Measurements from ENCODE around the gene ANKS1B. TPM values are rescaled to one million over a fixed set of nuclear protein-coding genes. Genes with fewer than 3 reads are reported as not detected.

The ANKS1B gene
- total RNA-seq, 1 experiment from 2014 or later: 0.61 TPM

- TF ChIP-seq CTCF (IDR thresholded peaks at IDR 0.05; ENCODE audit: insufficient read depth in 1 of 2, low read depth in 1 of 2, low read length in 1 of 2, severe bottlenecking in 1 of 2, unreplicated experiment in 1 of 2): no peak
- H3K4me3 ChIP-seq (ENCODE audit: low read depth, low read length): no peak overlapping the region
- Mint-ChIP-seq H3K36me3 (ENCODE audit: insufficient read depth, unreplicated experiment) (no peaks in the 10 kb centered on the region), H3K27ac (ENCODE audit: unreplicated experiment) (no peak overlapping the region), H3K4me3 (ENCODE audit: unreplicated experiment) (no peak overlapping the region), H3K27me3 (ENCODE audit: insufficient read depth, unreplicated experiment) (peaks cover 9% of the 10 kb centered on the region), H3K4me1 (ENCODE audit: low read depth, unreplicated experiment) (no peaks in the 10 kb centered on the region), H3K9me3 (ENCODE audit: unreplicated experiment) (peaks cover 12% of the 10 kb centered on the region)
- peak in 1 of 2 experiments; percentile 36 for DNase-seq
- H3K36me3 ChIP-seq (ENCODE audit: control insufficient read depth, insufficient read depth, low read length): no peaks in the 10 kb centered on the region
- CTCF ChIA-PET: no interaction called here
- intact Hi-C loops (cut with micrococcal nuclease; ENCODE audit: unreplicated experiment): no loop called here
- BruUV-seq (replicated peaks): no TSS peak
- H3K9me3 ChIP-seq: no peaks in the 10 kb centered on the region; the same call in 1 of the 2 replicates
- H3K4me1 ChIP-seq: no peaks in the 10 kb centered on the region
- no peaks in the 10 kb centered on the region for H3K27me3 ChIP-seq (replicated peaks; ENCODE audit: control insufficient read depth, insufficient read depth, low read length)
- POLR2A ChIA-PET: no interaction called here
These were observed 529.2 kb downstream of the ANKS1B start for GRCh38 chr12:99455350-99456035.

GRCh38 chr12:99454539-99455172, 530.1 kb downstream of the ANKS1B start:
- Histone ChIP-seq H3K36me3 (ENCODE audit: control insufficient read depth, insufficient read depth, low read length) (no peaks in the 10 kb centered on the region), H3K27me3 (replicated peaks; ENCODE audit: control insufficient read depth, insufficient read depth, low read length) (no peaks in the 10 kb centered on the region), H3K4me3 (ENCODE audit: low read depth, low read length) (no peak overlapping the region), H3K9me3 (no peaks in the 10 kb centered on the region; the same call in 1 of the 2 replicates), H3K4me1 (no peaks in the 10 kb centered on the region)
- no peak for DNase-seq
- intact Hi-C loops (cut with micrococcal nuclease; ENCODE audit: unreplicated experiment): no loop called here
- Mint-ChIP-seq H3K4me1 (ENCODE audit: low read depth, unreplicated experiment) (no peaks in the 10 kb centered on the region), H3K27me3 (ENCODE audit: insufficient read depth, unreplicated experiment) (peaks cover 9% of the 10 kb centered on the region), H3K36me3 (ENCODE audit: insufficient read depth, unreplicated experiment) (no peaks in the 10 kb centered on the region), H3K27ac (ENCODE audit: unreplicated experiment) (no peak overlapping the region), H3K4me3 (ENCODE audit: unreplicated experiment) (no peak overlapping the region), H3K9me3 (ENCODE audit: unreplicated experiment) (peaks cover 12% of the 10 kb centered on the region)
- ChIA-PET POLR2A (no interaction called here), CTCF (no interaction called here)
- no peak for TF ChIP-seq CTCF (IDR thresholded peaks at IDR 0.05; ENCODE audit: insufficient read depth in 1 of 2, low read depth in 1 of 2, low read length in 1 of 2, severe bottlenecking in 1 of 2, unreplicated experiment in 1 of 2)
- BruUV-seq (replicated peaks): no TSS peak

GRCh38 chr12:99453836-99454538, 530.7 kb downstream of the ANKS1B start:
- no peaks in the 10 kb centered on the region for H3K36me3 ChIP-seq (ENCODE audit: control insufficient read depth, insufficient read depth, low read length)
- BruUV-seq (replicated peaks): no TSS peak
- peaks cover 12% of the 10 kb centered on the region for H3K9me3 Mint-ChIP-seq (ENCODE audit: unreplicated experiment)

More at GRCh38 chr12:99453836-99454538, 530.7 kb downstream of the ANKS1B start:
- Mint-ChIP-seq H3K27me3 (ENCODE audit: insufficient read depth, unreplicated experiment) (peaks cover 9% of the 10 kb centered on the region), H3K4me3 (ENCODE audit: unreplicated experiment) (no peak overlapping the region), H3K27ac (ENCODE audit: unreplicated experiment) (no peak overlapping the region), H3K36me3 (ENCODE audit: insufficient read depth, unreplicated experiment) (no peaks in the 10 kb centered on the region), H3K4me1 (ENCODE audit: low read depth, unreplicated experiment) (no peaks in the 10 kb centered on the region)
- H3K4me3 ChIP-seq (ENCODE audit: low read depth, low read length): no peak overlapping the region
- H3K4me1 ChIP-seq: no peaks in the 10 kb centered on the region
- TF ChIP-seq CTCF (IDR thresholded peaks at IDR 0.05; ENCODE audit: insufficient read depth in 1 of 2, low read depth in 1 of 2, low read length in 1 of 2, severe bottlenecking in 1 of 2, unreplicated experiment in 1 of 2): no peak
- CTCF ChIA-PET: no interaction called here
- H3K27me3 ChIP-seq (replicated peaks; ENCODE audit: control insufficient read depth, insufficient read depth, low read length): no peaks in the 10 kb centered on the region
- no peaks in the 10 kb centered on the region; the same call in 1 of the 2 replicates for H3K9me3 ChIP-seq
- DNase-seq: no peak
- POLR2A ChIA-PET: no interaction called here
- intact Hi-C loops (cut with micrococcal nuclease; ENCODE audit: unreplicated experiment): no loop called here

Measured in Caco-2 (cell line).